GM04503 (cell line): ENCODE measurements around the gene SSTR1.
"Not testable (repeated sequence)": the region's sequence is repeated elsewhere in the genome, so short reads cannot be mapped to it uniquely, and the experiment has no call there.

Source experiments
- DNase-seq: peaks from one replicate; pipeline ENCODE4 v3.0.0-alpha.2; 2012; ENCODE audit warnings: low read depth

The SSTR1 gene

GRCh38 chr14:38207736-38208617, at the start of gene SSTR1:
Gene SSTR1, plus strand, starts transcription at chr14:38207904. Its CDS starts 1,486 bp downstream, at chr14:38209390.
- DNase-seq, result no peak

- no peak for DNase-seq
These were observed 49.2 kb upstream of the SSTR1 start for GRCh38 chr14:38158468-38158867.

- no peak for DNase-seq
These were observed 39.3 kb upstream of the SSTR1 start for GRCh38 chr14:38168416-38168815.

GRCh38 chr14:38171197-38171596, 36.5 kb upstream of the SSTR1 start:
- DNase-seq, result no peak

GRCh38 chr14:38174711-38175110, 33.0 kb upstream of the SSTR1 start:
- DNase-seq, result no peak

DNA sequence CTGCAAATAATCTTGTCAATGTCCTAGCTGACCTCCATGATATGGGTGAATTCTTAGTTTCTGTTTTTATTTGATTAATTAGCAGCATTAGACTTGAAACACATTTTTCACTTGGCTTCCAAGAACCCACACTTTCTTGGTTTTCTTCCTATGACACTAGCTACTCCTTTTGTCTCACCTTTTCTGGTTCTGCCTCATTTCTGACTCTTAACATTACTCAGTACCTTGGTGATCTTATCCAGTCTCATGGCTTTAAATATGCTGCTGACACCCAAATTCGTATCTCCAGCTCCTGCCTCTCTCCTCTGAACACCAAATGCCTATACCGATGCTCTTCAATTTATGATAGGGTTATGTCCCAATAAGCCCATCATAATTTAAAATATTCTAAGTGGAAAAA, 32.0 kb upstream of the SSTR1 start:
- DNase-seq, result no peak

GRCh38 chr14:38176379-38176778, 31.3 kb upstream of the SSTR1 start:
- DNase-seq, result no peak

DNA sequence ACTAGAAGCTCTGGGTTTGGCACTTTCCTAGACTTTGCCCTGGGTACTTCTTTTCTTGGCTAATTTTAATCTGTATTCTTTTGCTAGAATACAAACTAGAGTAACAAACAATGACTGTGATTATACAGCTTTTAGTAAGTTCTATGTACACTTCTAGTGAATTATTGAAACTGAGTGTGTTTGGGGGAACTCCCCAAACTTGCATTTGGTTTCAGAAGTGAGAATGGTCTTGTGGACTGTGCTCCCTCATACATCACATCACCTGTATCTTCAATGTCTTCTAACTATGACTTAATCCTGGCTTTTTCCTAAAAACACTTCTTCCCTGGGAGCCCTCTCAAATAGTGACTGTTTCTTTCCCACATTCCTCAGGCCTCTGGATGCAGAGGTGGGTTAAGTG, 23.6 kb upstream of the SSTR1 start:
- no peak for DNase-seq

GRCh38 chr14:38185671-38186070, 22.0 kb upstream of the SSTR1 start:
- no peak for DNase-seq

DNA sequence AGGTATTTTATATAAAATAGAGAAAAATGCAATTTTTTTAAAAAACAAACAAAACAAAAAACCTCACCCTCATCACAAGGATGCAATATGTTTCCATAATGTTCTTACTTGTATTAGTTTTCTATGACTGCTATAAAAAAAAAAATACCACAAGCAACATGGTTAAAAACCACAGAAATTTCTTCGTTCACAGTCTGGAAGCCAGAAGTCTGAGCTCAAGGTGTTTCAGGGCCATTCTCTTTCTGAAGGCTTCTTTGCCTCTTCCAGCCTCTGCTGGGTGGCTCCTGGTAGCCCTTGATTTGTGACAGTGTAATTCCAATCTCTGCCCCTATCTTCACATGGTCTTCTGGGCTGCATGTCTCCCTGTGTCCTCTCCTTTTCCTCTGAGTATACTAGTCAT, 21.5 kb upstream of the SSTR1 start:
- DNase-seq, result no peak

- no peak for DNase-seq
These were observed 20.2 kb upstream of the SSTR1 start for GRCh38 chr14:38187528-38187927.

DNA sequence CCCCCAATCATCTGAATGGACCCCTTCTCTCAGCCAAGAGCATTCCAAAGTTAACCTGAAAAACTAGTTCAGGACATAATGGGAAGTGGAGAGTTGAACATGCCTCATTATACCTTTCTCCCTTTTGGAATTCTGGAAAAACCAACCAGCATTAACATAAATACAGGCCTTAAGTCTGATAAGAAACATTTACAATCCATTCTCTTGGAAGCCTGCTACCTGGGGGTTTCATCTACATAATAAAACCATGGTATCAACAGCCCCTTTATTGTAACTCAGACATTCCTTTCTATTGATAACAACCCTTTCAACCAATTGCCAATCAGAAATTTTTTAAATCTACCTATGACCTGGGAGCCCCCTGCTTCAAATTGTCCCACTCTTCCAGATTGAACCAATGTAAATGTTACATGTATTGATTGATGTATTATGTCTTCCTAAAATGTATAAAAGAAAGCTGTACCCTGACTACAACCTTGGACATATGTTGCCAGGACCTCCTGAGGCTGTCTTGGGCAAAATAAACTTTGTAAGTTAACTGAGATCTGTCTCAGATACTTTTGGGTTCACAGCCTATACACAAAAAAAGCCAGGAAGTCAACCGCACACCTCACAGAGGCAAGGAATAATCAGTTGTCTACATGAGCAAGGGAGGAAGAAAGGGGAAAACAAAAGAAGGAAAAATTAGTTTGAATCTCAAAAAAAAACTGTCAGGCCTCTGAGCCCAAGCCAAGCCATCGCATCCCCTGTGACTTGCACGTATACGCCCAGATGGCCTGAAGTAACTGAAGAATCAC, 17.6 kb upstream of the SSTR1 start:
- DNase-seq, result no peak

GRCh38 chr14:38190846-38191245, 16.9 kb upstream of the SSTR1 start:
- DNase-seq, result not testable (repeated sequence)

DNA sequence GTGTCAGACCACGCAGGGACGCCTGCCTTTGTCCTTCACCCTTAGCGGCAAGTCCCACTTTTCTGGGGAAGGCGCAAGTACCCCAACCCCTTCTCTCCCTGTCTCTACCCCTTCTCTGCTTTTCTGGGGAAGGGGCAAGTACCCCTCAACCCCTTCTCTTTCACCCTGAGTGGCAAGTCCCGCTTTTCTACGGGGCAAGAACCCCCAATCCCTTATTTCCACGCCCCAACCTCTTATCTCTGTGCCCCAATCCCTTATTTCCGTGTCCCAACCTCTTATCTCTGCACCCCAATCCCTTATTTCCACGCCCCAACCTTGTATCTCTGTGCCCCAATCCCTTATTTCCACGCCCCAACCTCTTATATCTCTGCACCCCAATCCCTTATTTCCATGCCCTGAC, 16.2 kb upstream of the SSTR1 start:
- not testable (repeated sequence) for DNase-seq

- DNase-seq, result no peak
These were observed 10.5 kb upstream of the SSTR1 start for GRCh38 chr14:38197001-38197783.

- DNase-seq, result peak; percentile 54
These were observed 9.8 kb upstream of the SSTR1 start for GRCh38 chr14:38197784-38198335.

DNA sequence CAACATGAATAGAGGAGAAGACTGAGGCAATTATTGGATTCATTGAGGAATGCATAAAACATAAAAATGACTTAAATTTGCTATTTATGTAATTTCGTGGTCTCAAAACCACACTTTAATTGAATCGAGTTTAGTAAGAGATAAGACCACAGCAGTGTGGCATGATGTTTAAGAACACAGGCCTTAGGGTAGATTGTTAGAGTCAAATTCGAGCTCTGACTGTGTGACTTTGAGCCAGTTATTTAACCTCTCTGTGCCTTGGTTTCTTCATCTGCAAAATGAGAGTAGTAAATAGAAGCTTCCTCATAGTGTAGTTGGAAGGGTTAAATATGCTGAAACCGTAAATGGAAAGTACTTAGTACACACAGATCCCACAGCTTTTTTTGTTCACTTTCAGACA, 9.3 kb upstream of the SSTR1 start:
- no peak for DNase-seq

DNA sequence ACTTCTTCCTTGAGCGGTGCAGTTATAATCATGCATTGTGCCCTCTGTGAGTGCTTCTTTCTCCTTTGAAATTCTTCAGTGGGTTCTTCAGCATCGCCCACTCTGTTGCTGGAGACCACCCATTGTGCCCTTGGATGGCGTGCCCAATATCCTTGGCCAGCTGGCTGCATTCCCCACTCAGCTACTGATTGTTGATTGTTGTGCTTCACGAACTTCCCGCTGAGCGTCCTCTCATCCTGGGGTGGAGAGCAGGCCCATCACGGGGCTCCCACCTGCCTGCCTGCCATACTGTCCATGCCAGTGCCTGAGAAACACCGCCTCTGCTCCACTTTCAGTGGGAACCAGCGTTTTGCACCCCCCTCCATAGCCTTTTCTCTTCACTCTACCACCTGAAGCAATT, 8.6 kb upstream of the SSTR1 start:
- no peak for DNase-seq

- DNase-seq, result no peak
These were observed 8.0 kb upstream of the SSTR1 start for GRCh38 chr14:38199739-38200138.

GRCh38 chr14:38201137-38201828, 6.4 kb upstream of the SSTR1 start:
- no peak for DNase-seq

DNA sequence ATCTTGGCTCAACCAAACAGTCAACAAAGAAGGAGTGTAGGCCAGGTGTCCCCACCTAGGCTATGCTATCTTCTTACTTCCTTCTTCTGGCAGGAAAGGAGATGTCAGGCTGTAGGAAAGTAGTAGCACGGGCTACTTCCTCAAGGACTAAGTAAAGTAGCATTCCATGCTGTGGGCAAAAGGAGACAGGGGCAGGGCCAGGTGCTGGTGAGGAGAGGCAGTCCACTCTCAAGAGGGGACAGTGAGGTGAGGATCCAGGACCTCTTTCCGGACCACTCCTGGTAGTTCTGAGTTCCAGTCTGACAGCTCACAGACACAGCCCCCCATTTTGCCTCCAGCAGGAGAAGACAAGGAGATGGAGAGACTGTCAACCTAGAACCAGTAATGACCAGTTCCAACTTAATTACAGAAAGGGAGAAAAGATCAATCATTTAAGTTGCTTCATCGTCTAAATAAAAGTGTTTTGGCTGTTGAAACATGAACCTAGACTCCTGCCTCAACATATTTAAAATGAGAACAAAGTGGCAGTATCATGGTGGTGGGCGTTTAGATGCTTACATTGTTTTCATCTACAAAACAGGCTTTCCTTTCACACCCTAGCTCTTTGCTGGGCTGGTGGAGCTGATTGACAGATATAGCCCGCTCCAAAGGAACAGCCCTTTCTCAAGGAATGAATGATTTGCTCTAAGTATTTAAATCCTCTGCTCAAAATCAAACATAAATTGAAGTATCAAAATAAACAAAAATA, 5.1 kb upstream of the SSTR1 start:
- no peak for DNase-seq
